ENCODE results near the gene PLEKHJ1. TPM values are rescaled to one million over a fixed set of nuclear protein-coding genes. Genes with fewer than 3 reads are reported as not detected.

Gene PLEKHJ1
- total and polyA plus RNA-seq, 9 of the 15 experiments (the other 6 are each of a cell fraction or from before 2014, with no cell fraction given): 1.5 to 188 (median 63.9) TPM

GRCh38 chr19:2273356-2274184 lies 37.4 kb upstream of the PLEKHJ1 start:
- DNase-seq (ENCODE audit: extremely low read depth in 1 of 4, low spot score in 3 of 4): peak; percentile 76 to 92 (median 83)
- ATAC-seq: peak; percentile 78
- Histone ChIP-seq H3K9ac (ENCODE audit: insufficient read depth in 1 of 2, low read depth in 2 of 2, low read length in 2 of 2) (peak overlapping the region; percentile 54 to 85), H3K4me1 (replicated peaks in 1 of 2; ENCODE audit: control insufficient read depth in 2 of 2, insufficient read depth in 2 of 2, low read length in 2 of 2) (peaks cover 10 to 72% of the 10 kb centered on the region in 2 experiments), H3K27ac (ENCODE audit: extremely low read depth, low read depth, low read length) (peak overlapping the region; percentile 94; the same call in 2 of the 3 replicates), H3K9me1 (ENCODE audit: control insufficient read depth, insufficient read depth, low read length) (peaks cover 5% of the 10 kb centered on the region), H3K79me2 (ENCODE audit: control insufficient read depth, insufficient read depth, low read length) (peaks cover 65% of the 10 kb centered on the region), H3K4me2 (ENCODE audit: insufficient read depth, low read length) (peak overlapping the region; percentile 89), H2AFZ (ENCODE audit: low read depth, low read length) (no peak overlapping the region), H3K4me3 (peak overlapping the region; percentile 91), H3K9me3 (replicated peaks; ENCODE audit: control insufficient read depth, insufficient read depth, low read depth, low read length) (no peaks in the 10 kb centered on the region), H3K36me3 (ENCODE audit: control insufficient read depth, insufficient read depth, low read length) (peaks cover 34% of the 10 kb centered on the region), H4K20me1 (replicated peaks; ENCODE audit: control insufficient read depth, insufficient read depth, low read length) (peaks cover 47% of the 10 kb centered on the region), H3K27me3 (ENCODE audit: control insufficient read depth in 2 of 2, insufficient read depth in 2 of 2, low read length in 2 of 2) (no peaks in the 10 kb centered on the region)
- POLR2A ChIA-PET: interaction anchor here (0.5 to 7.0 kb wide), 10 partner anchors 9 to 238 kb away, joined by 3 to 86 read pairs (median 5); partner anchors contain the start of genes AMH and PLEKHJ1
- WGBS (ENCODE audit: insufficient coverage, low coverage, missing lambda C conversion rate): 4% methylated on average over 39 of the region's 45 CpGs
- peak; percentile 83 for FAIRE-seq
- CTCF ChIA-PET (ENCODE audit: low intra/inter-chr PET ratio): interaction anchor here (0.8 to 1.2 kb wide), 3 partner anchors 37 to 118 kb away, joined by 4 to 6 read pairs (median 4); partner anchors contain the start of genes PLEKHJ1 and SF3A2
- BruUV-seq (replicated peaks): no TSS peak
- in situ Hi-C loops (cut with MboI): loop anchor here (5.0 kb wide), 1 partner anchor 36 kb away; the partner anchor contains the start of genes PLEKHJ1 and SF3A2
- intact Hi-C loops (cut with micrococcal nuclease): loop anchor here (1.0 kb wide), 1 partner anchor 37 kb away; the partner anchor contains the start of genes PLEKHJ1 and SF3A2
- TF ChIP-seq STAT5B (CRISPR knock-in tag; IDR thresholded peaks at IDR 0.05): no peak
- TF ChIP-seq, protein P1, sequence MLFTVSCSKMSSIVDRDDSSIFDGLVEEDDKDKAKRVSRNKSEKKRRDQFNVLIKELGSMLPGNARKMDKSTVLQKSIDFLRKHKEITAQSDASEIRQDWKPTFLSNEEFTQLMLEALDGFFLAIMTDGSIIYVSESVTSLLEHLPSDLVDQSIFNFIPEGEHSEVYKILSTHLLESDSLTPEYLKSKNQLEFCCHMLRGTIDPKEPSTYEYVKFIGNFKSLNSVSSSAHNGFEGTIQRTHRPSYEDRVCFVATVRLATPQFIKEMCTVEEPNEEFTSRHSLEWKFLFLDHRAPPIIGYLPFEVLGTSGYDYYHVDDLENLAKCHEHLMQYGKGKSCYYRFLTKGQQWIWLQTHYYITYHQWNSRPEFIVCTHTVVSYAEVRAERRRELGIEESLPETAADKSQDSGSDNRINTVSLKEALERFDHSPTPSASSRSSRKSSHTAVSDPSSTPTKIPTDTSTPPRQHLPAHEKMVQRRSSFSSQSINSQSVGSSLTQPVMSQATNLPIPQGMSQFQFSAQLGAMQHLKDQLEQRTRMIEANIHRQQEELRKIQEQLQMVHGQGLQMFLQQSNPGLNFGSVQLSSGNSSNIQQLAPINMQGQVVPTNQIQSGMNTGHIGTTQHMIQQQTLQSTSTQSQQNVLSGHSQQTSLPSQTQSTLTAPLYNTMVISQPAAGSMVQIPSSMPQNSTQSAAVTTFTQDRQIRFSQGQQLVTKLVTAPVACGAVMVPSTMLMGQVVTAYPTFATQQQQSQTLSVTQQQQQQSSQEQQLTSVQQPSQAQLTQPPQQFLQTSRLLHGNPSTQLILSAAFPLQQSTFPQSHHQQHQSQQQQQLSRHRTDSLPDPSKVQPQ (CRISPR knock-in tag; IDR thresholded peaks at IDR 0.05; ENCODE audit: borderline replicate concordance): no peak
- TF ChIP-seq, protein P2, sequence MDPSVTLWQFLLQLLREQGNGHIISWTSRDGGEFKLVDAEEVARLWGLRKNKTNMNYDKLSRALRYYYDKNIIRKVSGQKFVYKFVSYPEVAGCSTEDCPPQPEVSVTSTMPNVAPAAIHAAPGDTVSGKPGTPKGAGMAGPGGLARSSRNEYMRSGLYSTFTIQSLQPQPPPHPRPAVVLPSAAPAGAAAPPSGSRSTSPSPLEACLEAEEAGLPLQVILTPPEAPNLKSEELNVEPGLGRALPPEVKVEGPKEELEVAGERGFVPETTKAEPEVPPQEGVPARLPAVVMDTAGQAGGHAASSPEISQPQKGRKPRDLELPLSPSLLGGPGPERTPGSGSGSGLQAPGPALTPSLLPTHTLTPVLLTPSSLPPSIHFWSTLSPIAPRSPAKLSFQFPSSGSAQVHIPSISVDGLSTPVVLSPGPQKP (CRISPR knock-in tag; IDR thresholded peaks at IDR 0.05): no peak
- TF ChIP-seq ZNF311 (CRISPR knock-in tag; IDR thresholded peaks at IDR 0.05): no peak
- 0 out of 2 replicates have a peak, but pooled peaks have one; percentile 13 for TF ChIP-seq CHD2 (IDR thresholded peaks at IDR 0.05; ENCODE audit: low read depth, low read length)
- no peak for TF ChIP-seq CBX8 (IDR thresholded peaks at IDR 0.05; ENCODE audit: borderline replicate concordance, extremely low read depth, low read depth, low read length, poor library complexity, severe bottlenecking)
- TF ChIP-seq THRB (CRISPR knock-in tag; conservative IDR thresholded peaks at IDR 0.05): no peak; the same call in 1 of the 2 replicates
- TF ChIP-seq ZFP1 (CRISPR knock-in tag; IDR thresholded peaks at IDR 0.05): no peak; the same call in 1 of the 2 replicates
- TF ChIP-seq SETDB1 (IDR thresholded peaks at IDR 0.05; ENCODE audit: low read length): no peak
- peak; percentile 80 for TF ChIP-seq ZBTB7A (IDR thresholded peaks at IDR 0.05; ENCODE audit: borderline replicate concordance, control insufficient read depth, low read depth, low read length)
- TF ChIP-seq KDM4B (IDR thresholded peaks at IDR 0.05; ENCODE audit: borderline replicate concordance in 2 of 2, low read depth in 1 of 2): peak in 1 of 2 experiments; percentile 94; a peak in 2 of 4 replicates

Data from K562 (cell line).